Nephron progenitor cell (in vitro differentiated cells): ENCODE data around the gene CAMK1D.

ENCODE experiments used
- DNase-seq: peaks from one replicate; pipeline ENCODE4 v3.0.0; 2021
- H3K27ac Mint-ChIP-seq: 2 replicates; pipeline ENCODE4 v1.8.0; 2021; ENCODE audit warnings: mild to moderate bottlenecking, moderate library complexity, mixed read lengths
- H3K27me3 Mint-ChIP-seq: 2 replicates; pipeline ENCODE4 v1.8.0; 2021; ENCODE audit warnings: mild to moderate bottlenecking, low read depth, mixed read lengths; ENCODE audit not compliant: poor library complexity
- H3K36me3 Mint-ChIP-seq: 2 replicates; pipeline ENCODE4 v1.8.0; 2021; ENCODE audit warnings: low read depth, mixed read lengths
- H3K4me1 Mint-ChIP-seq: 2 replicates; pipeline ENCODE4 v1.8.0; 2021; ENCODE audit warnings: mixed read lengths
- H3K4me3 Mint-ChIP-seq: 2 replicates; pipeline ENCODE4 v1.8.0; 2021; ENCODE audit warnings: mild to moderate bottlenecking, moderate library complexity, mixed read lengths
- H3K9me3 Mint-ChIP-seq: 2 replicates; pipeline ENCODE4 v1.8.0; 2021; ENCODE audit warnings: mild to moderate bottlenecking, moderate library complexity, mixed read lengths
- CTCF ChIP-seq: fragments of 200-600 bp; sonication (generic); IDR thresholded peaks from 2 replicates; pipeline ENCODE4 v1.5.0; 2021; ENCODE audit warnings: antibody characterized with exemption

The CAMK1D gene

DNA sequence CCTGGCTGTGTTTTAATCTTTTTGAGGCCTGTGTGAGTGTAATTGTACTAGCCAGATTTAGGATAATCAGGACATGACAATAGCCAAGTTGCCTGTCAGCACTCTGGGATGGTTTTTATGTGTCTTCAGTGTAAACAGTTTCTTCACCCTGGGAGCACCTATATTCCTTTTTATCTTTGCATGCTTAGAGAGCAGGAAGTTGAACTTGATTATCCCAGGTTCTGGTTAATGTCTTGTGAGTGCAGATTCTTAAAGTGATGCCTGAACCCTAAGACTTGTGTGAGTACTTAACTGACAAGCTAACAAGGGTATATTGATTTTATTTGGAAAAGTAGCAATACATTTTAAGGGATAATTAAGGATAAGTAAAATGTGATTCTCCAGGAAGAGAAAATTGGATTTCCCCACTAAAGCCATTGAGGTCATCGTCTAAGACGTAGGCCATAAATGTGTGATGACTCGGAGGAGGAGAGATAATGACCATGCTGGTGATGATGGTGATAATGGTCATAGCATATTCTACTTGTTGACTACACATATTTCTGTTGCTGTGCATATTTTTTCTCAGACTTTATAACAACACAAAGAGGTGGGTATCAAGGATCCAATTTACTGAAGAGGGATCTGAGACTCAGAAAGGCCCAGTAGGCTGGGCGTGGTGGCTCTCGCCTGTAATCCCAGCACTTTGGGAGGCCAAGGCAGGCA lies 234.7 kb downstream of the CAMK1D start:
- no peak overlapping the region for H3K4me3 Mint-ChIP-seq
- no peaks in the 10 kb centered on the region for H3K36me3 Mint-ChIP-seq
- TF ChIP-seq CTCF, result no peak
- no peak overlapping the region for H3K27ac Mint-ChIP-seq
- peaks cover 31% of the 10 kb centered on the region for H3K9me3 Mint-ChIP-seq
- H3K4me1 Mint-ChIP-seq, result no peaks in the 10 kb centered on the region
- H3K27me3 Mint-ChIP-seq, result peaks cover 9% of the 10 kb centered on the region
- DNase-seq, result no peak

GRCh38 chr10:12586741-12587140 lies 237.4 kb downstream of the CAMK1D start:
- Mint-ChIP-seq H3K9me3 (peaks cover 16% of the 10 kb centered on the region), H3K4me1 (no peaks in the 10 kb centered on the region), H3K4me3 (no peak overlapping the region), H3K27me3 (peaks cover 15% of the 10 kb centered on the region), H3K27ac (no peak overlapping the region), H3K36me3 (no peaks in the 10 kb centered on the region)
- no peak for DNase-seq
- no peak for TF ChIP-seq CTCF

GRCh38 chr10:12587451-12587888 lies 238.1 kb downstream of the CAMK1D start:
- no peak for TF ChIP-seq CTCF
- no peak overlapping the region for H3K27ac Mint-ChIP-seq
- no peaks in the 10 kb centered on the region for H3K4me1 Mint-ChIP-seq
- H3K9me3 Mint-ChIP-seq, result peaks cover 10% of the 10 kb centered on the region
- DNase-seq, result no peak
- H3K27me3 Mint-ChIP-seq, result peaks cover 18% of the 10 kb centered on the region
- H3K4me3 Mint-ChIP-seq, result no peak overlapping the region
- H3K36me3 Mint-ChIP-seq, result no peaks in the 10 kb centered on the region

DNA sequence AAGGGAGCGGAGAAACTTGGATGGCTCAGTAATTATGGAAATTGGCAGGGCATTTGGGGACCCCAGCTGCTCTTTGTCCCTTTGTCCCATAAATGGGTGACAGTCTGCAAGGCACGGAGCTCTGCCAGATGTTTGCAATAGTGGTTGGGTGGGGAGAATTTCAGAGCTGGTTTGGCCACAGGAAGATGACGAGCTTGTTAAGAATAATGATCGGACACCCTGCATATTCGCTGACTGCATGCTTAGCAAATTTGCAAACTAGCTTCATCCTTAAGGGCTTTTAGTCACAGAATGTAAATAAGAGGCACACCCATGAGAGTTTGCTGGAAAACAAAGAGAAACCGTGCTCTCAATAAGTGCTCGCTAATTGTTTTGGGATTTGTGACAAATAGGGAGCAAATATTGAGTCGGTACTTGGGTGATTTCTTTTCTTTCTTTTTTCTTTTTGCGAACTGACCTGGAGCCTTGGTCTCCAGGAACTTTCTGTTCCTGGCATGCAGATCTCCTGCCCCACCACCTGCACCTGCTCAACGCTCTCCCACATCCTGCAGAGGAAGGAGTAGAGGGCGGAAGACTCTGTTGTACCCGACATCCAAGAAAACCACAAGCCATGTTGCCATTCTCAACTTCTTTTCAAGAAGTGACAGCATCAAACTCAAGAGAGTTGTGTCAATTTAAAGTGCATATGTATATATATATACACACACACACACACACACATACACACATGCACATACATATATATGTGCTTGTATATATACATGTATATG lies 238.9 kb downstream of the CAMK1D start:
- H3K27me3 Mint-ChIP-seq, result peaks cover 18% of the 10 kb centered on the region
- no peak overlapping the region for H3K4me3 Mint-ChIP-seq
- no peak for DNase-seq
- peaks cover 3% of the 10 kb centered on the region for H3K9me3 Mint-ChIP-seq
- TF ChIP-seq CTCF, result no peak
- no peaks in the 10 kb centered on the region for H3K36me3 Mint-ChIP-seq
- no peak overlapping the region for H3K27ac Mint-ChIP-seq
- H3K4me1 Mint-ChIP-seq, result no peaks in the 10 kb centered on the region

DNA sequence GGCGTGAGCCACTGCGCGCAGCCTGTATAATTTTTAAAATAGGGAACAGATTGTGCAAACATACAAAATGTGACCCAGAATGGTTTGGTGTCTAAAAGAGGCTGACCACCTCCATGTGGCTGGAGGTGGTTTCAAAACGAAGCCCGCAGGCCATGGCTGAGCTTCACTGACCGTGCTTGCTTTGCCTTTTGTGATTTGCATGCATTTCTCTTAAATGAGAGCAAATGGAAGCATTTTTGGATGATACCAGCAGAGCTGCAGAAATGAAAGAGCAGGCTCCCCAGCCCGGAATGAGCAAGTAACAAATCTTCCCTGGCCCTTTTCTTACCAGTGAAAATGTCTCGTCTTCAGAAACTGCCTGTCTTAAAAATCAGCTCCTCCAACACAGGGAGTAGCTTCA lies 239.9 kb downstream of the CAMK1D start:
- no peak overlapping the region for H3K27ac Mint-ChIP-seq
- no peaks in the 10 kb centered on the region for H3K4me1 Mint-ChIP-seq
- H3K9me3 Mint-ChIP-seq, result peaks cover 3% of the 10 kb centered on the region
- H3K4me3 Mint-ChIP-seq, result no peak overlapping the region
- no peak for DNase-seq
- H3K27me3 Mint-ChIP-seq, result peaks cover 21% of the 10 kb centered on the region
- no peaks in the 10 kb centered on the region for H3K36me3 Mint-ChIP-seq
- no peak for TF ChIP-seq CTCF
